Activated CD8-positive, alpha-beta T cell treated with anti-CD3 and anti-CD28 coated beads, Interleukin-2, amount 10 ng/mL, durations not matched to agents 7 days and 5 days (primary cell): ENCODE measurements around the gene TMEM63C. TPM values are rescaled to one million over a fixed set of nuclear protein-coding genes. Genes with fewer than 3 reads are reported as not detected.

ENCODE experiments used
- ATAC-seq: fragments of 150-1000 bp; cut with Tn5 transposase; one replicate; pipeline ENCODE4 v1.10.0; 2021; ENCODE audit warnings: moderate library complexity
- CTCF ChIA-PET: fragments of 350-600 bp; sonication (Branson Sonifier 250); formaldehyde crosslinking; loops from one replicate; lab custom pipeline; 2021; ENCODE audit warnings: antibody characterized with exemption; lab: Charles Lee
- POLR2A ChIA-PET: fragments of 350-600 bp; sonication (Branson Sonifier 250); formaldehyde crosslinking; loops from one replicate; lab custom pipeline; 2021; ENCODE audit warnings: antibody characterized with exemption; lab: Charles Lee
- DNase-seq: peaks from one replicate; pipeline ENCODE4 v3.0.0-alpha.2; 2020
- H3K27ac Mint-ChIP-seq: one replicate; pipeline ENCODE4 v1.8.0; 2021; ENCODE audit warnings: mild to moderate bottlenecking, mixed read lengths
- H3K27me3 Mint-ChIP-seq: one replicate; pipeline ENCODE4 v1.8.0; 2021; ENCODE audit warnings: low read depth, mixed read lengths
- H3K36me3 Mint-ChIP-seq: one replicate; pipeline ENCODE4 v1.8.0; 2021; ENCODE audit warnings: low read depth, mixed read lengths
- H3K4me1 Mint-ChIP-seq: one replicate; pipeline ENCODE4 v1.8.0; 2021; ENCODE audit warnings: low read depth, mixed read lengths
- H3K4me3 Mint-ChIP-seq: one replicate; pipeline ENCODE4 v1.8.0; 2021; ENCODE audit warnings: mild to moderate bottlenecking, mixed read lengths
- H3K9me3 Mint-ChIP-seq: one replicate; pipeline ENCODE4 v1.8.0; 2022; ENCODE audit warnings: mixed read lengths; ENCODE audit not compliant: insufficient read depth
- microRNA-seq: library from miRNA; unstranded; fragments of <30 nt; microRNA quantifications from one replicate; pipeline ENCODE4 v1.2.0, GENCODE V29; 2022
- total RNA-seq, 2 experiments: library from RNA; stranded (reverse); gene quantifications; one replicate each; pipeline ENCODE4 v1.2.3, GENCODE V29; 2021

The TMEM63C gene
- total RNA-seq, 2 experiments from 2014 or later, result 0.73 to 0.74 TPM

- no peaks in the 10 kb centered on the region for H3K9me3 Mint-ChIP-seq
- CTCF ChIA-PET, result interaction anchor here (1.4 to 8.9 kb wide), 3 partner anchors 14 to 110 kb away, joined by 4 to 214 read pairs (median 4); no protein-coding TSS in a partner anchor
- POLR2A ChIA-PET, result no interaction called here
- H3K36me3 Mint-ChIP-seq, result no peaks in the 10 kb centered on the region
- H3K27ac Mint-ChIP-seq, result no peak overlapping the region
- ATAC-seq, result no peak
- peaks cover 15% of the 10 kb centered on the region for H3K4me1 Mint-ChIP-seq
- H3K27me3 Mint-ChIP-seq, result no peaks in the 10 kb centered on the region
- H3K4me3 Mint-ChIP-seq, result no peak overlapping the region
- no peak for DNase-seq
These were observed 118.2 kb downstream of the TMEM63C start for GRCh38 chr14:77299771-77300170.

DNA sequence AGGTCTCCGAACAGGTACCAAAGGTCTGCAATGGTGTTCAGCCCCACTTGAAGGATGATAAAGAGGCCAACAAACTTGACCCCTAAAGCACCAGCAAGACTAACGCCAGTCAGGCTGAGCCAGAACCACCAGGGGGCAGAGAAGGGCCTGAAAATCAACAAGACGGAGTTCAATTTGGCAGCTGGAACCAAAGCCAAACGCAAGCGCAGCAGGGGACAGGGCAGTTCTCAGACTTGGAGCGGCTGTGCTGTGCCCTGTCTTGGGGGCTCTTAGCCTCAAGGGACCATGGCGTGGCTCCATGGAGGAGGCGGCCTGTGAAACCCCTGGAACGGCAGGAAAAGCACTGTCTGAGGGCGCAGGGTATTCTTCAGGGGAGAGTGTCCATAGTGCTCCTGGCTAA is 119.5 kb downstream of the TMEM63C start:
- H3K4me1 Mint-ChIP-seq, result peaks cover 15% of the 10 kb centered on the region
- no peaks in the 10 kb centered on the region for H3K9me3 Mint-ChIP-seq
- H3K4me3 Mint-ChIP-seq, result no peak overlapping the region
- POLR2A ChIA-PET, result no interaction called here
- CTCF ChIA-PET, result interaction anchor here (0.5 to 8.9 kb wide), 17 partner anchors 9 to 252 kb away, joined by 3 to 214 read pairs (median 4); partner anchors contain the start of genes GSTZ1 and POMT2
- ATAC-seq (peak; percentile 57), DNase-seq (peak; percentile 73)
- H3K27me3 Mint-ChIP-seq, result no peaks in the 10 kb centered on the region
- no peak overlapping the region for H3K27ac Mint-ChIP-seq
- H3K36me3 Mint-ChIP-seq, result no peaks in the 10 kb centered on the region

- H3K27me3 Mint-ChIP-seq, result no peaks in the 10 kb centered on the region
- no peak overlapping the region for H3K4me3 Mint-ChIP-seq
- peaks cover 15% of the 10 kb centered on the region for H3K4me1 Mint-ChIP-seq
- ATAC-seq (peak; percentile 72), DNase-seq (peak; percentile 44)
- H3K36me3 Mint-ChIP-seq, result no peaks in the 10 kb centered on the region
- no peak overlapping the region for H3K27ac Mint-ChIP-seq
- CTCF ChIA-PET, result interaction anchor here (0.9 to 8.9 kb wide), 9 partner anchors 10 to 152 kb away, joined by 3 to 214 read pairs (median 8); partner anchors contain the start of genes GSTZ1 and POMT2
- POLR2A ChIA-PET, result interaction anchor here (2.3 kb wide), 1 partner anchor 18 kb away, joined by 10 read pairs; the partner anchor contains the start of genes GSTZ1 and POMT2
- no peaks in the 10 kb centered on the region for H3K9me3 Mint-ChIP-seq
These were observed 121.3 kb downstream of the TMEM63C start for GRCh38 chr14:77302926-77303325.

DNA sequence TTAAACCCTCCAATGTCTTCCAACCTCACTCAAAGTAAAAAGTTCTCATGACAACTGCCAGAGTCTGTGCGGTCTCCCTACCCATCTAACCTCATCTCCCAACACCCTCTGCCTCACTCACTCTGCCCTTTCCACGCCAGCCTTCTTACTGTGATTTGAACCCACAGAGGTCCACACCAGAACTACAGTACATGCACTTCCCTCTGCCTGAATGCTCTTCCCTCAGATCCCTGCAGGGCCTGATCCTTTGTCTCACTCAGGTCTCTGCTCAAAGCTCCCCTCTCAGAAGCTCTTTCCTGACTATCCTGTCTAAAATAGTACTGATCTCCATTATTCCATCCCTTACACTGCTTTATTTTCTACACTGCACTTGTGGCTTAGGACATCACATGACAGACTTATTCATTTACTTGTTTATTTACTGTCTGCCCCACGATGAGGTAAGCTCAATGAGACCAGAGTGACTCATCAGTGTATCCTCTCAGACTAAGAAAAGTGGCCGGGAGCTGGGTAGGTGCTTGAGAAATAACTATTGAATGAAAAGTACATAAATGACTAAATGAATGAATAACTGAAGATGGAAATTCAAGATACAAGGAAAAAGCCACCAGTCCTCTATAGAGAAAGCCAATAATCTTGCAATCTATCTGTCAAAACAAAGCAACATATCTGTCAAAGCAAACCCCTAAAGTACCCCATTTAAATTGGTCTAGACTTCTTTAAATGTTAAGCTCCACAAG is 122.0 kb downstream of the TMEM63C start:
- H3K4me1 Mint-ChIP-seq, result peaks cover 15% of the 10 kb centered on the region
- H3K4me3 Mint-ChIP-seq, result no peak overlapping the region
- peak; percentile 48 for DNase-seq
- no peaks in the 10 kb centered on the region for H3K27me3 Mint-ChIP-seq
- H3K9me3 Mint-ChIP-seq, result no peaks in the 10 kb centered on the region
- ChIA-PET CTCF (interaction anchor here (0.6 to 8.9 kb wide), 13 partner anchors 9 to 191 kb away, joined by 3 to 214 read pairs (median 4); partner anchors contain the start of genes GSTZ1, POMT2, SAMD15 and TMED8), POLR2A (interaction anchor here (0.6 to 2.3 kb wide), 2 partner anchors 18 to 205 kb away, joined by 3 to 10 read pairs; partner anchors contain the start of genes GSTZ1 and POMT2)
- peak overlapping the region; percentile 18 for H3K27ac Mint-ChIP-seq
- ATAC-seq, result peak; percentile 59
- no peaks in the 10 kb centered on the region for H3K36me3 Mint-ChIP-seq

GRCh38 chr14:77305696-77306095 is 124.1 kb downstream of the TMEM63C start:
- H3K36me3 Mint-ChIP-seq, result no peaks in the 10 kb centered on the region
- no peaks in the 10 kb centered on the region for H3K27me3 Mint-ChIP-seq
- POLR2A ChIA-PET, result no interaction called here
- no peak overlapping the region for H3K4me3 Mint-ChIP-seq
- H3K27ac Mint-ChIP-seq, result no peak overlapping the region
- ATAC-seq, result no peak
- CTCF ChIA-PET, result interaction anchor here (1.4 to 8.9 kb wide), 4 partner anchors 8 to 14 kb away, joined by 3 to 214 read pairs (median 17); no protein-coding TSS in a partner anchor
- peaks cover 19% of the 10 kb centered on the region for H3K4me1 Mint-ChIP-seq
- no peak for DNase-seq
- no peaks in the 10 kb centered on the region for H3K9me3 Mint-ChIP-seq

DNA sequence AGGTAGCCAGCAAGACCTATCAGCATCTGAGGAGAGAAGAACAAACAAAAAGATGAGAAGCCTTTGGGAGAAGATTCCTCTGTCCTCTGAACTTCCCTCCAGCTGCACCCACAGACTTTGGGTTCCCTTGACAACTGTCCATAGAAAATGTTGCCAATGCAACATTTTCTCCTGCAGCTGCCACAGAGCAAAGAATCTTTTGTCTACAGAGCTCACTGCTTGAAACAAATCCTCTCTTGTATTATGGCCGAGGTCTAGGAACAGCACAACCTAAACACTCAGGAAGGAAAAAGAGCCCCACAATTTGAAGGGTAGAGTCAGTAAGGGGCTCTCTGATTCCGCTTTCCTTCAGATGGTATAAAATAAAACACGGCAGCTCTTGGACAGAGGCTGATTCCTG is 124.8 kb downstream of the TMEM63C start:
- H3K27ac Mint-ChIP-seq, result no peak overlapping the region
- POLR2A ChIA-PET, result no interaction called here

DNA sequence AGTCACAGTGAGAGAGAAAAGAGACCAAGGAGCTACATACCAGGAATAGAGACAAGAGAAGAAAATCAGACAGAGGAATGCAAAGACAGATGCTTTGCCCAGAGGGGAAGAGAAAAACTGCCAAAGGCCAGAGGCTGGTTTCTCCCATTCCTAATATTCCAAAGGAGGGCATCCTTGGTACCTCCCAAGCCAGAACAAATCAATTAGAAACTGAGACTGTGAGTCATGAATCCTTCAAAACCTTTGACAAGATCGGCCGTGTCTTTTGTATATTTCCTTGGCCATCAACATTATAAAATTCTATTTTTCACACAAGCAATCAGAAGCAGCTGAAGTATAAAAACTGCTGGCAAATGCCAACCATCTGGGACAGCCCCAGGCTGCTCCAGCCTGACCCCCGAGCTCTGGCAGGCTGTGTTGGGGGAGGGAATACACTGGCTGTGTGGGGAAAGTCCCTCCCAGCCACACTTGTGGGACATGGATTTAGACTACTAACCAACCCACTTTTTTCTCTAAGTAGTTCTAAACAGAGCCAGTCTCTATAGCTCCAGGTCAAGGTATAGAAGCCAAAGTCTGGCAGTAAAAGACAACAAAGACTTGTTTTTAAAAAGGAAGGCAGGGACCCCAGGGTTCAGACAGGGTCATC is 125.4 kb downstream of the TMEM63C start:
- no peak for ATAC-seq
- CTCF ChIA-PET, result interaction anchor here (0.8 to 2.7 kb wide), 6 partner anchors 9 to 155 kb away, joined by 3 to 29 read pairs (median 4); partner anchors contain the start of genes GSTZ1, POMT2, SAMD15 and TMED8
- peaks cover 19% of the 10 kb centered on the region for H3K4me1 Mint-ChIP-seq
- DNase-seq, result no peak
- no peaks in the 10 kb centered on the region for H3K27me3 Mint-ChIP-seq
- POLR2A ChIA-PET, result no interaction called here
- no peaks in the 10 kb centered on the region for H3K36me3 Mint-ChIP-seq
- H3K9me3 Mint-ChIP-seq, result no peaks in the 10 kb centered on the region
- H3K27ac Mint-ChIP-seq, result no peak overlapping the region
- no peak overlapping the region for H3K4me3 Mint-ChIP-seq

More for the DNA sequence above, 124.8 kb downstream of the TMEM63C start:
- DNase-seq, result no peak
- H3K27me3 Mint-ChIP-seq, result no peaks in the 10 kb centered on the region
- CTCF ChIA-PET, result interaction anchor here (1.1 to 2.7 kb wide), 4 partner anchors 10 to 71 kb away, joined by 3 to 29 read pairs (median 4); partner anchors contain the start of genes SAMD15 and TMED8
- H3K4me3 Mint-ChIP-seq, result no peak overlapping the region
- H3K9me3 Mint-ChIP-seq, result no peaks in the 10 kb centered on the region
- ATAC-seq, result no peak
- H3K4me1 Mint-ChIP-seq, result peaks cover 19% of the 10 kb centered on the region
- H3K36me3 Mint-ChIP-seq, result no peaks in the 10 kb centered on the region

Small RNA genes within 50 kb of the gene (microRNA-seq; reads per million reads assigned to microRNA genes)
- not detected for gene MIR1260A

Other genes starting within 250 kb of the TMEM63C start
- 10 to 100 TPM; 34.5 to 35.6 TPM for gene IRF2BPL, start 153.1 kb upstream of the TMEM63C start, total RNA-seq
- gene CIPC, start 83.5 kb upstream of the TMEM63C start, total RNA-seq, result 10 to 100 TPM; 11.4 to 11.7 TPM
- gene ZDHHC22, start 40.0 kb upstream of the TMEM63C start, total RNA-seq, result not detected
- not detected for gene NGB, start 89.4 kb downstream of the TMEM63C start, total RNA-seq
- 10 to 100 TPM; 15.0 to 15.5 TPM for gene POMT2, start 139.1 kb downstream of the TMEM63C start, total RNA-seq
- gene GSTZ1, start 139.2 kb downstream of the TMEM63C start, total RNA-seq, result 10 to 100 TPM; 11.7 to 15.1 TPM
- 10 to 100 TPM; 16.7 to 17.1 TPM for gene TMED8, start 195.3 kb downstream of the TMEM63C start, total RNA-seq
- gene SAMD15, start 195.6 kb downstream of the TMEM63C start, total RNA-seq, result under 1 TPM; 0.23 to 0.40 TPM
- under 1 TPM; 0.29 TPM for gene NOXRED1, start 241.7 kb downstream of the TMEM63C start, total RNA-seq